WTC11 (cell line): ENCODE results near the gene KCTD3. TPM values are rescaled to one million over a fixed set of nuclear protein-coding genes. Genes with fewer than 3 reads are reported as not detected.

Experiments used
- ATAC-seq: fragments of 200-7000 bp; cut with Tn5 transposase; 2 replicates; pipeline ENCODE4 v1.10.0; 2021; ENCODE audit warnings: mild to moderate bottlenecking, moderate library complexity
- CTCF ChIA-PET: fragments of 300-600 bp; sonication (Branson Sonifier 250); formaldehyde crosslinking; loops from one replicate; lab custom pipeline; 2021; ENCODE audit warnings: antibody characterized with exemption; lab: Charles Lee
- POLR2A ChIA-PET: fragments of 350-600 bp; sonication (Branson Sonifier 250); formaldehyde crosslinking; loops from one replicate; lab custom pipeline; 2021; ENCODE audit warnings: antibody characterized with exemption; lab: Charles Lee
- DNase-seq: peaks from one replicate; pipeline ENCODE4 v3.0.0; 2021; ENCODE audit warnings: low spot score
- H3K27ac Mint-ChIP-seq: 2 replicates; pipeline ENCODE4 v1.8.0; 2021; ENCODE audit warnings: mixed read lengths
- H3K27me3 Mint-ChIP-seq: 2 replicates; pipeline ENCODE4 v1.8.0; 2021; ENCODE audit warnings: low read depth, mild to moderate bottlenecking, moderate library complexity, mixed read lengths
- H3K36me3 Mint-ChIP-seq: 2 replicates; pipeline ENCODE4 v1.8.0; 2021; ENCODE audit warnings: mixed read lengths
- H3K4me1 Mint-ChIP-seq: 2 replicates; pipeline ENCODE4 v1.8.0; 2022; ENCODE audit warnings: mixed read lengths
- H3K4me3 Mint-ChIP-seq: 2 replicates; pipeline ENCODE4 v1.8.0; 2021; ENCODE audit warnings: mild to moderate bottlenecking, moderate library complexity, mixed read lengths
- H3K9me3 Mint-ChIP-seq: 2 replicates; pipeline ENCODE4 v1.8.0; 2021; ENCODE audit warnings: mixed read lengths
- EMX1 ChIP-seq: fragments of 250-450 bp; sonication (Bioruptor Pico); IDR thresholded peaks from 2 replicates; pipeline ENCODE4 v1.8.0; 2021; ENCODE audit warnings: mild to moderate bottlenecking
- FOXP1 ChIP-seq: sonication (generic); formaldehyde crosslinking; IDR thresholded peaks from 2 replicates; pipeline ENCODE4 v1.8.0; 2022; ENCODE audit warnings: missing genetic modification reagents, mild to moderate bottlenecking, moderate library complexity, borderline replicate concordance
- GTF2I ChIP-seq: fragments of 250-450 bp; sonication (Bioruptor Pico); conservative IDR thresholded peaks from 2 replicates; pipeline ENCODE4 v1.4.0; 2021; ENCODE audit warnings: mild to moderate bottlenecking
- NR1H2 ChIP-seq: sonication (generic); formaldehyde crosslinking; IDR thresholded peaks from 2 replicates; pipeline ENCODE4 v1.9.0; 2021; ENCODE audit warnings: mild to moderate bottlenecking, moderate library complexity, missing genetic modification reagents
- NR2C2 ChIP-seq: sonication (generic); formaldehyde crosslinking; IDR thresholded peaks from 2 replicates; pipeline ENCODE4 v1.8.0; 2022; ENCODE audit warnings: mild to moderate bottlenecking, missing genetic modification reagents
- SMAD3 ChIP-seq: sonication (generic); formaldehyde crosslinking; IDR thresholded peaks from 2 replicates; pipeline ENCODE4 v1.8.0; 2022; ENCODE audit warnings: missing genetic modification reagents, mild to moderate bottlenecking, borderline replicate concordance
- SMAD4 ChIP-seq: sonication (generic); formaldehyde crosslinking; IDR thresholded peaks from 2 replicates; pipeline ENCODE4 v1.8.0; 2022; ENCODE audit warnings: mild to moderate bottlenecking, missing genetic modification reagents
- TEAD4 ChIP-seq: sonication (generic); formaldehyde crosslinking; IDR thresholded peaks from 2 replicates; pipeline ENCODE4 v1.8.0; 2022; ENCODE audit warnings: mild to moderate bottlenecking, missing genetic modification reagents
- ZNF396 ChIP-seq: fragments of 250-450 bp; sonication (Bioruptor Pico); IDR thresholded peaks from 2 replicates; pipeline ENCODE4 v1.8.0; 2021; ENCODE audit warnings: mild to moderate bottlenecking, moderate library complexity, borderline replicate concordance
- total RNA-seq: library from RNA; stranded (reverse); gene quantifications from 3 replicates; pipeline ENCODE4 v1.2.3, GENCODE V29; 2021
- TF ChIP-seq, protein P1 (sequence below): fragments of 250-450 bp; sonication (Bioruptor Pico); conservative IDR thresholded peaks from 2 replicates; pipeline ENCODE4 v1.9.0; 2021; ENCODE audit warnings: mild to moderate bottlenecking
- TF ChIP-seq, protein P2 (sequence below): sonication (generic); formaldehyde crosslinking; IDR thresholded peaks from 2 replicates; pipeline ENCODE4 v1.8.1; 2022; ENCODE audit warnings: low read depth, missing genetic modification reagents, borderline replicate concordance
- TF ChIP-seq, protein P3 (sequence below): sonication (generic); formaldehyde crosslinking; IDR thresholded peaks from 2 replicates; pipeline ENCODE4 v1.8.0; 2022; ENCODE audit warnings: mild to moderate bottlenecking, missing genetic modification reagents
- TF ChIP-seq, protein P4 (sequence below): sonication (generic); formaldehyde crosslinking; IDR thresholded peaks from 2 replicates; pipeline ENCODE4 v1.8.1; 2022; ENCODE audit warnings: mild to moderate bottlenecking, missing genetic modification reagents, moderate library complexity, borderline replicate concordance
- TF ChIP-seq, protein P5 (sequence below): sonication (generic); formaldehyde crosslinking; IDR thresholded peaks from 2 replicates; pipeline ENCODE4 v1.8.0; 2022; ENCODE audit warnings: mild to moderate bottlenecking, missing genetic modification reagents
- TF ChIP-seq, protein P6 (sequence below): sonication (generic); formaldehyde crosslinking; IDR thresholded peaks from 2 replicates; pipeline ENCODE4 v1.8.1; 2023; ENCODE audit warnings: mild to moderate bottlenecking, missing genetic modification reagents, borderline replicate concordance
- TF ChIP-seq, protein P7 (sequence below): fragments of 250-450 bp; sonication (Bioruptor Pico); IDR thresholded peaks from 2 replicates; pipeline ENCODE4 v1.8.0; 2021; ENCODE audit warnings: mild to moderate bottlenecking

Gene KCTD3
- total RNA-seq, 1 experiment from 2014 or later, result 55.6 TPM

DNA sequence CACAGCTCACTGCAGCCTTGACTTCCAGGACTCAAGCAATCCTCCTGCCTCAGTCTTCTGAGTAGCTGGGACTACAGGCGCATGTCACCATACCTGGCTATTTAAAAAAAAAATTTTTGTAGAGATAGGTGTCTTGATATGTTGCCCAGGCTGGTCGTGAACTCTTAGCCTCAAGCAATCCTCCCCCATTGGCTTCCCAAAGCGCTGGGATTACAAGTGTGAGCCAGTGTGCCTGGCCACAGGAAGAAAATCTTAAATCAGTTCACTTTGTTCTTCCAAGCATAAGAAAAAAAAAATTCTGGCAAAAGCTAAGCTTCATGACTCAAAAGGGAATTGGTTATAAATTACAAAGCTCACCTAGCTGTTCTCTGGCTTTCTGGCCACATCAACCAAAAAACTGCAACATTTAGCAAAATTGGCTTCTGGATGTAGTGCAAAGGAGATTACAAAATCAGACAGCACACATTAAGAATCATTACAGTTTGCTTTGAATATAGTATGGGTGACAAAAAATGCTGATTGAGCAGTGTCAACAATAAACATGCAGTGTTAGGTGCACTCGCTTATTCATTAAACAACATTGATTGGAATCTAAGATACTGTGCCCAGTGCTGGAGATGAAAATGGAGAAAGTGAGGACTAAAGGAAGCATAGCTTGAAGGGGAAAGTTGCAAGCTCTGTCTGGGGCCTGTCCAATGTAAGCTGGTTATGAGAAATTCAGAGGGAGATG is 76.7 kb downstream of the KCTD3 start (continued):
- TF ChIP-seq, protein P1, sequence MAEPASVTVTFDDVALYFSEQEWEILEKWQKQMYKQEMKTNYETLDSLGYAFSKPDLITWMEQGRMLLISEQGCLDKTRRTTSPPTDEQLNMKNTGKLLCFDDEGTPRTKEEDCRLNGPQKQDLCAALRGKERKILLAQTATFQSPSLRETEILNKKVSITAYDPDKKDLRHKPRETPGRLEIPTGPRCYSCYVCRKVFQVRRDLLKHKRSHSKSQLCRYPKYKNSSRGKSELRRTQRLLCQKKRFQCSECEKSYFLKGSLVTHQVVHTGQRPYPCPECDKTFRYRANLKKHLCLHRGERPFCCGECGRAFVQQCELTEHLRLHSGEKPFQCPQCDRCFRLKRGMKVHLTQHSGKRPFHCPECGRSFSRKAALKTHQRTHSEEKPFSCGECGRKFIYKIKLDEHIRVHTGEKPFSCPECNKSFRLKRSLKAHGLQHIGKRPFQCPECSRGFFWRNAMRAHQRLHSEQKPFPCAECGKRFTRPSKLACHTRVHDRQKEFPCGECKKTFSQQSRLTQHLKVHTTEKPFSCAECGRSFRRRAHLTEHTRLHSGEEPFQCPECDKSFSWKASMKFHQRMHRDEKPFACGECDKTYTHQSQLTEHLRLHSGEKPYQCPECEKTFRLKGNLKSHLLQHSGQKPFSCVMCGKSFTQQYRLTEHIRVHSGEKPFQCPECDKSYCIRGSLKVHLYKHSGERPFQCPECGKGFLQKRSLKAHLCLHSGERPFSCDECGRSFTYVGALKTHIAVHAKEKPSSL (CRISPR knock-in tag), result no peak

DNA sequence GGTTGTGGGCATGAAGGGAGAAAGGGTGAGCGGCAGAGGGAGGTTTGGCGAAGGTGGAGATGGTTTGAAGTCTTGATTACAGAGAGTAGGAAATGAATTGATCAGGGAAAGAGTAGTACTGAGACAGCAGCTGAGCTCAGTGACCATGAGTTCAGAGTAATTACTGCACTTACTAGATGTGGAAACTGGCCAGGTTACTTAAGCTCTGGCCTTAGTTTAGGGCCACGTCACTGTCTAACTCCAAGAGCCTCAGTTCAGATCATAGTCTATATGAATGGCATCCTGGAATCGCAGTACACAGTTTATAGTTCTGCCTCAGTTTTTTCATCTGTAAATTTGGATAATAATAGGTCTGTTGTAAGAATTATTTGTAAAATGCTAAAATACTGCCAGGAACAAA is 78.1 kb downstream of the KCTD3 start:
- Mint-ChIP-seq H3K4me1 (peaks cover 26% of the 10 kb centered on the region), H3K27ac (no peak overlapping the region), H3K4me3 (no peak overlapping the region), H3K9me3 (no peaks in the 10 kb centered on the region), H3K36me3 (no peaks in the 10 kb centered on the region), H3K27me3 (no peaks in the 10 kb centered on the region)
- ChIA-PET CTCF (no interaction called here), POLR2A (no interaction called here)
- ATAC-seq (no peak), DNase-seq (no peak)
- TF ChIP-seq TEAD4, result no peak
- TF ChIP-seq, protein P2, sequence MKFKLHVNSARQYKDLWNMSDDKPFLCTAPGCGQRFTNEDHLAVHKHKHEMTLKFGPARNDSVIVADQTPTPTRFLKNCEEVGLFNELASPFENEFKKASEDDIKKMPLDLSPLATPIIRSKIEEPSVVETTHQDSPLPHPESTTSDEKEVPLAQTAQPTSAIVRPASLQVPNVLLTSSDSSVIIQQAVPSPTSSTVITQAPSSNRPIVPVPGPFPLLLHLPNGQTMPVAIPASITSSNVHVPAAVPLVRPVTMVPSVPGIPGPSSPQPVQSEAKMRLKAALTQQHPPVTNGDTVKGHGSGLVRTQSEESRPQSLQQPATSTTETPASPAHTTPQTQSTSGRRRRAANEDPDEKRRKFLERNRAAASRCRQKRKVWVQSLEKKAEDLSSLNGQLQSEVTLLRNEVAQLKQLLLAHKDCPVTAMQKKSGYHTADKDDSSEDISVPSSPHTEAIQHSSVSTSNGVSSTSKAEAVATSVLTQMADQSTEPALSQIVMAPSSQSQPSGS (CRISPR knock-in tag), result no peak
- TF ChIP-seq SMAD3, result no peak
- TF ChIP-seq ZNF396 (CRISPR knock-in tag), result no peak
- no peak for TF ChIP-seq FOXP1 (CRISPR knock-in tag)
- no peak for TF ChIP-seq EMX1 (CRISPR knock-in tag)
- TF ChIP-seq, protein P3, sequence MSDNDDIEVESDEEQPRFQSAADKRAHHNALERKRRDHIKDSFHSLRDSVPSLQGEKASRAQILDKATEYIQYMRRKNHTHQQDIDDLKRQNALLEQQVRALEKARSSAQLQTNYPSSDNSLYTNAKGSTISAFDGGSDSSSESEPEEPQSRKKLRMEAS (CRISPR knock-in tag), result no peak
- TF ChIP-seq, protein P4, sequence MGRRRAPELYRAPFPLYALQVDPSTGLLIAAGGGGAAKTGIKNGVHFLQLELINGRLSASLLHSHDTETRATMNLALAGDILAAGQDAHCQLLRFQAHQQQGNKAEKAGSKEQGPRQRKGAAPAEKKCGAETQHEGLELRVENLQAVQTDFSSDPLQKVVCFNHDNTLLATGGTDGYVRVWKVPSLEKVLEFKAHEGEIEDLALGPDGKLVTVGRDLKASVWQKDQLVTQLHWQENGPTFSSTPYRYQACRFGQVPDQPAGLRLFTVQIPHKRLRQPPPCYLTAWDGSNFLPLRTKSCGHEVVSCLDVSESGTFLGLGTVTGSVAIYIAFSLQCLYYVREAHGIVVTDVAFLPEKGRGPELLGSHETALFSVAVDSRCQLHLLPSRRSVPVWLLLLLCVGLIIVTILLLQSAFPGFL (CRISPR knock-in tag), result no peak
- no peak for TF ChIP-seq GTF2I (CRISPR knock-in tag)
- TF ChIP-seq, protein P5, sequence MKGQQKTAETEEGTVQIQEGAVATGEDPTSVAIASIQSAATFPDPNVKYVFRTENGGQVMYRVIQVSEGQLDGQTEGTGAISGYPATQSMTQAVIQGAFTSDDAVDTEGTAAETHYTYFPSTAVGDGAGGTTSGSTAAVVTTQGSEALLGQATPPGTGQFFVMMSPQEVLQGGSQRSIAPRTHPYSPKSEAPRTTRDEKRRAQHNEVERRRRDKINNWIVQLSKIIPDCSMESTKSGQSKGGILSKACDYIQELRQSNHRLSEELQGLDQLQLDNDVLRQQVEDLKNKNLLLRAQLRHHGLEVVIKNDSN (CRISPR knock-in tag), result no peak
- TF ChIP-seq NR2C2 (CRISPR knock-in tag), result no peak
- TF ChIP-seq NR1H2 (CRISPR knock-in tag), result no peak
- TF ChIP-seq, protein P6, sequence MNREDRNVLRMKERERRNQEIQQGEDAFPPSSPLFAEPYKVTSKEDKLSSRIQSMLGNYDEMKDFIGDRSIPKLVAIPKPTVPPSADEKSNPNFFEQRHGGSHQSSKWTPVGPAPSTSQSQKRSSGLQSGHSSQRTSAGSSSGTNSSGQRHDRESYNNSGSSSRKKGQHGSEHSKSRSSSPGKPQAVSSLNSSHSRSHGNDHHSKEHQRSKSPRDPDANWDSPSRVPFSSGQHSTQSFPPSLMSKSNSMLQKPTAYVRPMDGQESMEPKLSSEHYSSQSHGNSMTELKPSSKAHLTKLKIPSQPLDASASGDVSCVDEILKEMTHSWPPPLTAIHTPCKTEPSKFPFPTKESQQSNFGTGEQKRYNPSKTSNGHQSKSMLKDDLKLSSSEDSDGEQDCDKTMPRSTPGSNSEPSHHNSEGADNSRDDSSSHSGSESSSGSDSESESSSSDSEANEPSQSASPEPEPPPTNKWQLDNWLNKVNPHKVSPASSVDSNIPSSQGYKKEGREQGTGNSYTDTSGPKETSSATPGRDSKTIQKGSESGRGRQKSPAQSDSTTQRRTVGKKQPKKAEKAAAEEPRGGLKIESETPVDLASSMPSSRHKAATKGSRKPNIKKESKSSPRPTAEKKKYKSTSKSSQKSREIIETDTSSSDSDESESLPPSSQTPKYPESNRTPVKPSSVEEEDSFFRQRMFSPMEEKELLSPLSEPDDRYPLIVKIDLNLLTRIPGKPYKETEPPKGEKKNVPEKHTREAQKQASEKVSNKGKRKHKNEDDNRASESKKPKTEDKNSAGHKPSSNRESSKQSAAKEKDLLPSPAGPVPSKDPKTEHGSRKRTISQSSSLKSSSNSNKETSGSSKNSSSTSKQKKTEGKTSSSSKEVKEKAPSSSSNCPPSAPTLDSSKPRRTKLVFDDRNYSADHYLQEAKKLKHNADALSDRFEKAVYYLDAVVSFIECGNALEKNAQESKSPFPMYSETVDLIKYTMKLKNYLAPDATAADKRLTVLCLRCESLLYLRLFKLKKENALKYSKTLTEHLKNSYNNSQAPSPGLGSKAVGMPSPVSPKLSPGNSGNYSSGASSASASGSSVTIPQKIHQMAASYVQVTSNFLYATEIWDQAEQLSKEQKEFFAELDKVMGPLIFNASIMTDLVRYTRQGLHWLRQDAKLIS (CRISPR knock-in tag), result no peak
- TF ChIP-seq SMAD4 (CRISPR knock-in tag), result no peak
- TF ChIP-seq, protein P7, sequence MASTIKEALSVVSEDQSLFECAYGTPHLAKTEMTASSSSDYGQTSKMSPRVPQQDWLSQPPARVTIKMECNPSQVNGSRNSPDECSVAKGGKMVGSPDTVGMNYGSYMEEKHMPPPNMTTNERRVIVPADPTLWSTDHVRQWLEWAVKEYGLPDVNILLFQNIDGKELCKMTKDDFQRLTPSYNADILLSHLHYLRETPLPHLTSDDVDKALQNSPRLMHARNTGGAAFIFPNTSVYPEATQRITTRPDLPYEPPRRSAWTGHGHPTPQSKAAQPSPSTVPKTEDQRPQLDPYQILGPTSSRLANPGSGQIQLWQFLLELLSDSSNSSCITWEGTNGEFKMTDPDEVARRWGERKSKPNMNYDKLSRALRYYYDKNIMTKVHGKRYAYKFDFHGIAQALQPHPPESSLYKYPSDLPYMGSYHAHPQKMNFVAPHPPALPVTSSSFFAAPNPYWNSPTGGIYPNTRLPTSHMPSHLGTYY (CRISPR knock-in tag), result no peak
